Non-pigmented ciliary epithelial cell (primary cell): ENCODE results near the gene NF1.
A peak's percentile ranks its signal among the peaks of the same experiment; 100 is the strongest.
"Not testable (repeated sequence)": the region's sequence is repeated elsewhere in the genome, so short reads cannot be mapped to it uniquely, and the experiment has no call there.

Source experiments
- DNase-seq: peaks from one replicate; pipeline ENCODE4 v3.0.0-alpha.2; 2010; ENCODE audit warnings: low read depth

Gene NF1

GRCh38 chr17:31178951-31179350 lies 84.2 kb downstream of the NF1 start:
- not testable (repeated sequence) for DNase-seq

- no peak for DNase-seq
These were observed 100.5 kb downstream of the NF1 start for GRCh38 chr17:31195305-31195704.

- no peak for DNase-seq
These were observed 103.2 kb downstream of the NF1 start for GRCh38 chr17:31198026-31198425.

- DNase-seq = not testable (repeated sequence)
These were observed 103.9 kb downstream of the NF1 start for GRCh38 chr17:31198666-31199065.

DNA sequence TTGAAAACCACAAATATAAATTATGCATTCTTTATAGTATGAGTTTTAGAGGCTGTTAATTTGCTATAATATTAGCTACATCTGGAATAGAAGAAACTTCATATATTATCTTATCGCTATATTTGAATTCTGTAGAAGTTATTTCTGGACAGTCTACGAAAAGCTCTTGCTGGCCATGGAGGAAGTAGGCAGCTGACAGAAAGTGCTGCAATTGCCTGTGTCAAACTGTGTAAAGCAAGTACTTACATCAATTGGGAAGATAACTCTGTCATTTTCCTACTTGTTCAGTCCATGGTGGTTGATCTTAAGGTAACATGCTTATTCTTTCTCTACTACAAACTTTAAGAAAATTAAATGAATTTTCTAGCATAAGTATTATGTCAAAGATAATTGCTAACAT lies 105.5 kb downstream of the NF1 start:
- DNase-seq = no peak

DNA sequence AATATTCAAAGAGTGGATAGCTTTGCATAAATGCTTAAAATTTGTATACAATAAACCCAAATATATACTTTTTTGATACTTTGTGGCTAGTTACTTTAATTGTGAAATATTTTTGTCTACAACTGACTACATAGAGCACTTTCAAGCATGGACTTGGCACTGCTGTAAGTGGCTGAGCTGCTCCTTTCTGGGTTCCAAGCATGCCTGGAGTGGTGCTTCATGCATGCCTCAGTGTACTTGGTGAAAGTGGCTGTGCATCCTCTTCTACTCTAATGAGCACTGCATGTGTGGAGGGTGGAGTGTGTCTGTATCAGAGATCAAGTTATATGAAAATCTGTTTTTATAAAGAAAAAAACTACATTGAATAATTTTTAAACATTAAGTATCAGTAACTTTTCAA lies 108.2 kb downstream of the NF1 start:
- DNase-seq = no peak

- DNase-seq = no peak
These were observed 116.7 kb downstream of the NF1 start for GRCh38 chr17:31211352-31212012.

DNA sequence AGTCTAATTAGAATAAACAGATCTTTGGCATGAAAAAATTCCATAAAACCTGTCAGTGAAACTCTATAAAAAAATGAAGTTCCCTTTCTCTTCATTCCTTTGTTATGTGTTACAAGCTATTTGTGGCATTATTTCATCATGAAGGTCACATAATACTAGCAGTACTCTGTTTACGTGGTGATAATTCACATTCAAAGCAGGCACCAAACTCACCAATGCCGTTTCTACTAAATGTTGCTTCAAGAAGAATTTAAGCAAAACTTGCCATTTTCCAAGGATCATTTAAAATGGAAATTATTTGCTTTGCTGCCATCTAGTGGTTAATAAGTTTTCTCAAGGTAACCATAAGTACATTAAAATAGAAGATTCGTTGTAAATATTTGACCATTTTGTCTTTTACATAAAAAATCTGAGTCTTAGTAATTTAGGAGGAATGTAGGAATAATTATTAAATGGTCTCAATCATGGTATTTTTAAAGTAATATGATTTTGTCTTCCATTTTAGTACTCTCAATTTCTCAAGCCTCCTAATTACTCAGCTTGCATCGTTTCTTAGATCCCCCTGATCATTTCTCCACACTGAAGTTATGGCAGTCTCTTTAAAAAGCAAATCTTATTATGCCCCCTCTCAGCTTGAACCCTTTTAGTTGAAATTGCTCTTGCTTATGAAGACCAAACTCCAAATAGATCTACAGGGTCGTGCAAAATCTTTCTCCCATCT lies 121.4 kb downstream of the NF1 start:
- peak; percentile 64 for DNase-seq

DNA sequence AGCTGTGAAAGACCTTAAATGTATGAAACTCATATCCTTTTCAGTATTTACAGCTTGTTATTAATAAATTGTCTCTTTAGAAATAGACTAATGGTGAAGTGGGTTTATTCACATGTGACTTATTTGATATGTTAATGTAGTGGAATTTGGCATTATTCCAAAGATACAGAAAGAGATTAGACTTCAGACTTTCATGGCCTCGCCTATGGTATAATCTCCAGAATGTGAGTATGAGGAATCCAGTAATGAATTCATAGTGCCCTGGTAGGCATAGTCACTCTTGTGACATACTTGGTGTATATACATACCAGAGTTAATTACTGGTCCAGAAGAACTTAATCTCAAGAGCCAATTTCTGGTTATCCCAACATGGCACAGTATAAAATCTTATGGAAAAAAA lies 129.6 kb downstream of the NF1 start:
- no peak for DNase-seq

DNA sequence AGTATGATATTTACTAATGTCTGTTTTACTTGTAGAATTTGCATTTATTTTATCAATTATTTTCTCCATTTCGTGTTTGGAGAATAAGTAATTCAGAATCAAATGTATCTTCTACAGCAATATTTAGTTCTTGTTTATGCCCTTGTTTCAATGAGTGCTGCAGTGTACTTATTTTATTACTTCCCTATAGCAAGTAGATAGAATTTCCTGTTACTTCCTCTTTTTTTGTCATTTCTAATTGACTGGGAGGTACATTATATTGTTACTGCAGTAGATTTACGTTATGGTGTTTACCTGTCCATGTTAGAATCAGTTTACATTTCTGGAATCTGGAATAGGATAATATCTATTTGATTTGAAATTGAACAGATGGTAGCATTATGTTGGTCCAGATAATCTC lies 131.1 kb downstream of the NF1 start:
- DNase-seq = no peak

DNA sequence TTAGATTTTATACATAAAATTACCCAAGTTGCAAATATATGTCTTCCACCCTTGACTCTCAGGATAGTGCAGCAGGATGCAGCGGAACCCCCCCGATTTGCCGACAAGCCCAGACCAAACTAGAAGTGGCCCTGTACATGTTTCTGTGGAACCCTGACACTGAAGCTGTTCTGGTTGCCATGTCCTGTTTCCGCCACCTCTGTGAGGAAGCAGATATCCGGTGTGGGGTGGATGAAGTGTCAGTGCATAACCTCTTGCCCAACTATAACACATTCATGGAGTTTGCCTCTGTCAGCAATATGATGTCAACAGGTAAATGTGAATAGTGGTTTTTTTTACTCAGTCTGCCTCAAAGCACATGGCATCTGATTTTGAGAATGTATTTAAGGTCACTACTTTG lies 131.6 kb downstream of the NF1 start:
- no peak for DNase-seq

DNA sequence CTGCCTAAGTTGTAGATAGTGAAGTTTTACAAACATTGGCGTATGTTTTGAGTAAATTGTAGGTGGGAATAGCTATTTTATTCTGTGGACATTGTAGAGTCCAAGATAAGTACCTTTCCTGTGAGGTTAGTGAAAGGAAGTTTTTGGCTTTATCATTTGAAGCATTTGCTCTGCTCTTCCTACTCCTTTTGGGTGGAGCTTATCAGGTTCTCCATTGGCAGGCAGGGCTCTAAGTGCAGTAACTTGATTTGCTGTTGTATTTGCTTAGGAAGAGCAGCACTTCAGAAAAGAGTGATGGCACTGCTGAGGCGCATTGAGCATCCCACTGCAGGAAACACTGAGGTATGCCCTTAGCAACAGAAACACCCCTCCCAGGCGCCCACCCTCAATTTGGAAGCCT lies 132.2 kb downstream of the NF1 start:
- DNase-seq = no peak

DNA sequence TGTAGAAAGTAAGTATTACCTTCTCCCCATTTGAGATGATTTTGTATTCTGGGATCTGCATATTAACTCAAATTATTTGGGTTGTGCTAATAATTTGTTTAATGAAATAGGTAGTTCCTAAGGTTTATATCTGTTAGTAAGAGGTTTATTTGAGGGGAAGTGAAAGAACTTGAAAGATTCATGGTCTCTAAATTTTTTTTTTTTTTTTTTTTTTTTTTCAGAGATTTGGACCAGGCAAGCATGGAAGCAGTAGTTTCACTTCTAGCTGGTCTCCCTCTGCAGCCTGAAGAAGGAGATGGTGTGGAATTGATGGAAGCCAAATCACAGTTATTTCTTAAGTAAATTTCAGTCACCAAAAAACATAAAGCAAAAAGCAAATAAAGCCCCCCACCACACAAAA lies 137.1 kb downstream of the NF1 start:
- DNase-seq = no peak

GRCh38 chr17:31235110-31235509 lies 140.3 kb downstream of the NF1 start:
- DNase-seq = no peak

GRCh38 chr17:31236137-31236536 lies 141.4 kb downstream of the NF1 start:
- DNase-seq = no peak

DNA sequence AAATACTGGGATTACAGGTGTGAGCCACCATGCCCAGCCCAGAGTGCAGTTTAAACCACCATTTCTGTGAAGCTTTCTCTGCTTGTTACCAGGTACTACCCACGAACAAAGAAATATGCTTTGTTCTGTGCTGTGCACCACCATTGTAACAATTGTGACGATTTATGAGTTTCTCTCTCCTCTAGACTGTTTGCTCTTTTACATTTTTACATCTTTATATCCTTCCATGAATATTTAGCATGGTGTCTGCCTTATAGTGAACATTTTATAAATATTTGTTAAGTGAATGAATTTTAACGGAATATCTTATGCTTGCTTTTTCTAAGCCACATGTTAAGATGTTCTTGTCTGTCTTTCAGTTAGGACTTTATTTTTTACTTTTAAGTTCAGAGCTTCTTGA lies 141.9 kb downstream of the NF1 start:
- no peak for DNase-seq

- no peak for DNase-seq
These were observed 146.3 kb downstream of the NF1 start for GRCh38 chr17:31241116-31241515.

- peak; percentile 51 for DNase-seq
These were observed 154.4 kb downstream of the NF1 start for GRCh38 chr17:31248986-31249834.

DNA sequence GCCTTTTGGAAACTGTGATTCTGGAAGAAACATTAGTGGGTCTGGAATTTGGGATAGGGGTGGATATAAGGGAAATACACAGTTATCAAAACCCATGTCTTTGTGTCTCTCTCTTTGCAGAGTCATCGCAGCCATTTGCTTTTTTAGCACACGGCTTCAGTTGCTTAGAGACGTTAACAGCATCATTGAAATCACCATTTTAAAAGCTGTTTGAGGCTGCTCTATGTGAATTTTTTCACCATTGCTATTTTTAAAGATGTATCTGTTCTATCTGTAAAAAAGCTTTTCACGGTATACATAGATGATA lies 155.0 kb downstream of the NF1 start:
- DNase-seq = no peak

DNA sequence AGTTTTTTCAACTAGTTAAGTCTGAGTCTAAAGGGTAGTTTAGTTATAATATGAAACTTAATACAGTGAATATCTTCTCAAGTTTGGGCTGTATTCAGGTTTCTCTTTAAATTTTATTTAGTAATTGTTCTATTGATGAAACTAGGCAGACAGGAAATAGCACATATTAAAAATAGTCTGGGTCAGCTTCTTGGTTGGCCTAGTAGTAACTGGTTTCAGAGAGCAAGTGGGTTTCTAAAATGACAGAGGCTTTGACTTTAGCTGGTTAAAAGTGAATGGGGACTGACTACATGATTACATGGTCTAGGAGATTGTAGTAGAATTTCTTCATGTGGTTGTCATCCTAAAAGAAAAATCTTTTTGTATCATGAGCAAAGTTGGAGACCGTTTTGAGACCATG lies 155.5 kb downstream of the NF1 start:
- DNase-seq = no peak

GRCh38 chr17:31251105-31251969 lies 156.6 kb downstream of the NF1 start:
- no peak for DNase-seq

- DNase-seq = no peak
These were observed 157.2 kb downstream of the NF1 start for GRCh38 chr17:31251970-31252328.
